GM19023 (cell line): ENCODE results near the gene JAM3.
"Not testable (repeated sequence)": the region's sequence is repeated elsewhere in the genome, so short reads cannot be mapped to it uniquely, and the experiment has no call there.

ENCODE experiments used
- ATAC-seq: cut with Tn5 transposase; IDR thresholded peaks from one replicate; pipeline ENCODE4 v1.9.1; 2021; ENCODE audit warnings: mild to moderate bottlenecking, moderate library complexity; ENCODE audit not compliant: unreplicated experiment

The JAM3 gene

DNA sequence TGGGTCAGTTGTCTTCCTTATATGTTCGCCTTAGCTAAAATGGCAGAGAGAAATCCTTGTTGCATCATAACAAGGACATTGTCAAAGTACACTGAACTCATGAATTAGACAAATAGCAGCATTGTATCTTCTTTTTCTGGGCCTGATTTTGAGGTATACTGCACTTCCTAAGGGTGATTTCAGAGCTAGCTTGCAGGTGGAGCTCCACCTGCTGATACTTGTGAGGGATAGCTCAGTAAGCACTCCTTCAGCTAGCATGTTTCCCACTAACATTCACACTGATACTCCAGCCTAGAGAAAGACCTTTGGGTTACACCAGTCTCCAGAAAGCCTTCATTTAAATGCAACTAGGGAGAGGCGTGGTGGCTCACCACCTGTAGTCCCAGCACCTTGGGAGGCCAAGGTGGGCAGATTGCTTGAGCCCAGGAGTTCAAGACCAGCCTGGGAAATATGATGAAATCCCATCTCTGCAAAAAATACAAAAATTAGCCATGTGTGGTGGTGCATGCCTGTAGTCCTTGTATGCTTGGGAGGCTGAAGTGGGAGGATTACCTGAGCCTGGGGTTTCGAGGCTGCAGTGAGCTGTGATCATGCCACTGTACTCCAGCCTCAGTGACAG is 29.8 kb downstream of the JAM3 start:
- no peak for ATAC-seq

DNA sequence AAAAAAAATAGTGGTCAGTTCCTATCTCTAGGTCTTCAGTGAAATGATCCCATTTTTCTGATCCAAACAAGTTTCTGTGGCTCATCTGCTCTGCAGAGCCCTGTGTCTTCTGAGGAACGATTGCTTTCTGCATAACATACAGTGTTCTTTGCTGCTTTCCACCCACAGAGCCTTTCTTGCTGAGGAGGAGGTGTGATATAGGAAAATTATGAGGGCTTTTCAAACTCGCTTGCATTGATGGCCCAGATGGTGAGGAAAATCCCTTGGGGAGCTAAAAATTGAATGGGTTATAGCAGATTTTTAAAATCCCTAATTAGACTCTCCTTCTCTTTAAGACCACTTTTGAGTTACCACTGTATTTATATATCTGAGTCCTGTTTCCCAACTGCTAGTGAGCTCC is 31.3 kb downstream of the JAM3 start:
- no peak for ATAC-seq

- no peak for ATAC-seq
These were observed 32.4 kb downstream of the JAM3 start for GRCh38 chr11:134101282-134101681.

DNA sequence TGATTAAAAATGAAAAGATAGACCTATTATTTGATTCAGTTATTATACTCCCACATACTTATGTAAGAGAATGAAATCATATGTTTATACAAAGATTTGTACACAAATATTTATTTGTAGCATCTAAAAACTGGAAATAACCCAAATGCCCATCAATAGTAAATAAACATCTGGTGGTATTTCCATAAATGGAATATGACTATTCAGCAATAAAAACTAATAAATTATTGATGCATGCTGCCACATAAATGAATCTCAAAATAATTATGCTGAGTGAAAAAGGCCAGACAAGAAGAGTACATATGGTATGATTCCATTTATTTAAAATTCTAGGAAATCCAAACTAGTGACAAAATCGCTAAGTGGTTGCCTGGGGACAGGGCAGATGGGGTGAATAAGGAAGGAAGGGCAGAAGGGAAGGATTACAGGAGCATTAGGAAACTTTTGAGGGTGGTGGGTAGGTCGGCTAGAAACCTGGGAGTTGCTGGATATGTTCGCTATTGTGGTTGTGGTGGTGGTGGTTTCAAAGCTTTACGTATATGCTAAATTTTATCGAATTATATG is 41.5 kb downstream of the JAM3 start:
- no peak for ATAC-seq

DNA sequence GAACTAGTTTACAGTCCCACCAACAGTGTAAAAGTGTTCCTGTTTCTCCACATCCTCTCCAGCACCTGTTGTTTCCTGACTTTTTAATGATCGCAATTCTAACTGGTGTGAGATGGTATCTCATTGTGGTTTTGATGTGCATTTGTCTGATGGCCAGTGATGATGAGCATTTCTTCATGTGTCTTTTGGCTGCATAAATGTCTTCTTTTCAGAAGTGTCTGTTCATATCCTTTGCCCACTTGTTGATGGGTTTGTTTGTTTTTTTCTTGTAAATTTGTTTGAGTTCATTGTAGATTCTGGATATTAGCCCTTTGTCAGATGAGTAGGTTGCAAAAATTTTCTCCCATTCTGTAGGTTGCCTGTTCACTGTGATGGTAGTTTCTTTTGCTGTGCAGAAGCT is 44.9 kb downstream of the JAM3 start:
- ATAC-seq: not testable (repeated sequence)

GRCh38 chr11:134116210-134116609 is 47.3 kb downstream of the JAM3 start:
- ATAC-seq: no peak

DNA sequence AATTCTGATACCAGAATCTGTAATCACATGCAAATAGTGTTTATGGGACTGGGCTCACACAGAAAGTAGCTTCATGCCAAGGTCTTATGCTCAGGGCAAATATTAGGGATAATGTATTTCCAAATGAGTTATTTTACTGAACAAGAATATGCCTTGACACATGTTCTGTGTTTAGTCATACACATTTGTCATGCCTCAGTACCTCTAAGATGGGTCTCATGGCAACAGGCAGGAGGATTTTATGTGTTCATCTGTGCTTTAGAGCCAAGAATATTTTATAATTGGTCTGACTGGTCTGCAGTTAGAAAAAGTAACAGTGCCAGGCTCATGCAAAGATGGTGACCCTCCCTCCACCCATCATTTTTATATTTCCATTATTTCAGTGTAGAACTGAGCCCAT is 49.1 kb downstream of the JAM3 start:
- no peak for ATAC-seq

DNA sequence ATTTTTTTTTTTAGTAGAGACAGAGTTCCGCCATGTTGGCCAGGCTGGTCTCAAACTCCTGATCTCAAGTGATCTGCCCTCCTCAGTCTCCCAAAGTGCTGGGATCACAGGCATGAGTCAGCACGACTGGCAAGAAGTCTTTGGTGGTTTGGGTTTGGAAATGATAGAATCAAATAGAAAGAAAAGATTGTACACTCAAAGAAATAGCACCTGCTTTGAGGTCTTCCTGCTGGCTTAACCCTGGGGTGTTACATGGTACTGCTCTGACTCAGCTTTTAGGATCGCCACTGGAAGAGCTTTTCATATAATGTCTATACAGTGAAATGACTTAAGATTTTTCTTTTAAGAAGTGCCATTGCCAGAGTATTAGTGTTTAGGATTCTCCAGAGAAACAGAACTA is 50.2 kb downstream of the JAM3 start:
- ATAC-seq: no peak

DNA sequence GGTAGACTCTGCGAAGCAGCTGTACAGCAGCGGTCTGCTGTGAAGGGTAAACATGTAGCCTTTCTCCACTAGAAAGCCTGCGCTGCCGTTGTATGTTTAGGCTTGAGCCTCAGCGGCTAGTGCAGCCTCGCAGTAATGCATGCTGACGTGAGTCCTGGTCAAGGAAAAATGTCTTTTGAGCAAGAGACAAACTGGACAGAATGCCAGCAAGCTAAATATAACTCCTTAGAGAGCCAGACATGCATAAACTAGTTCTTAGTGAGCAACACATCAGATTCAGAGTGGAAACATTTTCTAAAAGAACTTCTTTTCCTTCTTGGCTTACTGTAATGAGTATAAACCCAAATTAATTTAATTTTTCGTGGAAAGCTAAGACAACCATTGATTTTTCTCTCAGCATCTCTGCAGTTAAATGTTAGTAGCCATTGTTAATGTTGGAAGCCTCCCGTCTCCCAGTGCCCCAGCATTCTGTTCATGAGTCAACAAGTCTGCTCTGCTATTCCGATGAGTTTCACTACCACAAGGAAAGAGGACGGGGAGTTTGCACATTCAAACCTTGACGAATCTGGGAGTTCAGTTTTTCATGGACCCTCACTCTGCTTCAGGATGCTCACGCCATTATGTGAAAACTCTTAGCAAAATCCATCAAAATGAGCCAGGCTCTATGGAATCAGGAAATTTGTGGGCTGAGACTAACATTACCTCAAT is 51.4 kb downstream of the JAM3 start:
- ATAC-seq: no peak

DNA sequence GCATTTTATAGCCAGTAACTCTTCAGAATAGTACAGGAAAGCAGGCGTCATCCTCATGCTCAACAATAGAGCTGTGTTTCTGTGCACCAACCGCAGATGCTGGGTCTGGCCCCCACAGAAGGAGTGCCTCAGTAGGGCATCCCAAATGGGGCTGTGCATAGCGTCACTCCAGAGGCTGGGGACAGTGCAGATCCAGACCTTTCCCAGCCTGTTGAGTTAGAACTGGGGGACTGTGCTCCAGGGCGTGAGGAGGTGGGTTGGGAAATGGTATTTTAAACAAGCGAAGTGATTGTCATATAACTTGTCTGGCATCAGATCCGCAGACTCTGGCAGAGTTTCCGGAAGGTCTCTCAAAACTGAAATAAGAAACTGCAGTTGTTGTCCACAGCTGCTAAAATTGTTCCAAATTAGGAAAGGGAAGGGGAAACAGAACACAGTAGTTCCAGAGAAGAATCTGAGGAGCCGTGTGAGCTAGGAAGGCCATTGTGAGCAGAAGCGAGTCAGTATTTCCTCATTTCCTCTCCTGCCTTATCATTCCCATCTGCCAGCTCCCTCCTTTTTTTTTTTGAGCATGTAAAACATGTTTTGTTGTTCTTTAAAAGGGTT is 52.2 kb downstream of the JAM3 start:
- ATAC-seq: no peak

GRCh38 chr11:134124660-134125451 is 56.0 kb downstream of the JAM3 start:
- ATAC-seq: no peak

- no peak for ATAC-seq
These were observed 56.6 kb downstream of the JAM3 start for GRCh38 chr11:134125507-134125906.

DNA sequence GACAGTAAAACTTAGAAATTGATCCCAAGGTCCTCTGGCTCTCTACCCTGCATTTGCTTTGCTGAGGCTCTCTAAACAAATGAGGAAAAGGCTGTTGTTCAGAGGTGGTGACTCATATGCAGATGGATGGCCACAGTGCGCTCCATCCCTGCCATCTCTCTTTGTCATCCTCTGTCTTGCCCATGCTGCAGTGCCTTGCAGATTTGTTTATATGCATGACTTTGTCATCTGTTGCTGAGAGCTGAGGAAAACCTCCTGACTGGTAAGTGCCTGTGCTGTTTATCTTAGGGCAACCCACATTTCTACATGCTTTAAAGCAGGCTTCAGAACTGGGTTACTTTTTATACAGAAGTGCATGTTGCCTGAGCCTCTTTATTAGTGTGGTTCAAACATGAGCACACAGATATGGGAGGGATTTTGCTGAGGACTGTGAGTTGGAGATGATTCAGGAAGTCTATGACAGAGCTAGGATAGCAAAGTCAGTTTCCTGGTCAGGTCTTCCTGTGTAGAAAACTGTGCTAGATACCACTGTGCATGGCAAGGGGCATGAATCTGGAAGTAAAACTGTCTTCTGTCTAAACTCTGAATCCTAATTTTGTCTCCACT is 57.4 kb downstream of the JAM3 start:
- no peak for ATAC-seq

DNA sequence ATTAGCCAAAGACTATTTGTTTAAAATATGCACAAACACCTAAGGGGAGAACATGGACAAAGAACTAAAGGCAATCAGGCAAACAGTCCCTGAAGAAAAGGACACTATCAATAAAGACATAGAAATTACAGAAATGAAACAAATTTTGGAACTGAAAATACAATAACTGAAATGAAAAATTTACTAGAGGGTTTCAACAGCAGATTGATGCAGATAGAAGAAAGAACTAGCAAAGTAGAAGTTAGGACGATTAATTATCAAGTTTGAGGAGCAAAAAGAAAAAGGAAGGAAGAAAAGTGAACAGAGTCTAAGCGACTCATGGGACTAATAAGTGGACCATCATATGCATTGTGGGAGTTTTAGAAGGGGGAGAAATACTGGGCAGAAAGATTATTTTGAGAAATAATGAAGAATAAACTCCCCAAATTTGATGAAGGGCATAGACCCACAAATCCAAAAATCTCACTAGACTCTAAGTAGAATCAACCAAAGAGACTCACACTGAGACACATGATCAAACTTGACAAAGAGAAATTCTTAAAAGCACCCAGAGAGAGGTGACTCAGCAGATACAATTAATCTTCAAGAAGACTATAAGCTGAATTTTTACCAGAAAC is 62.9 kb downstream of the JAM3 start:
- no peak for ATAC-seq

- ATAC-seq: no peak
These were observed 63.9 kb downstream of the JAM3 start for GRCh38 chr11:134132808-134133207.

- ATAC-seq: no peak
These were observed 65.3 kb downstream of the JAM3 start for GRCh38 chr11:134134167-134134566.

DNA sequence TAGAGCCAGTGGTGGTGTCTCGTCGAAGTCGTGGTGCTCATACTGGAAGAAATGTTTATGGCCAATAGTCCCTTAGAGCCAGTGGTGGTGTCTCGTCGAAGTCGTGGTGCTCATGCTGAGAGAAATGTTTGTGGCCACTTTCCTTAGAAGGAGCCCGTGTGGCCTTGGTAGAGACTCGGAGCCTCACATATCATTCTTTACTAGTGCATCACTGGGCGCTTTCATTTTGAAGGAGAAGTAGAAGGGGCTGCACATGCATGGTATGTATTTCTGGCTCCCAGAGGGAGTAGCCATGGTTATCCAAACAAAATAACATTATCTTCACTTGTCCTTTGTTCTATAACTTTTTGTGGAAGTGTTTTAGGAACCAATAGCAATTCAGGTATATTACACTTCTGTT is 69.5 kb downstream of the JAM3 start:
- ATAC-seq: no peak

DNA sequence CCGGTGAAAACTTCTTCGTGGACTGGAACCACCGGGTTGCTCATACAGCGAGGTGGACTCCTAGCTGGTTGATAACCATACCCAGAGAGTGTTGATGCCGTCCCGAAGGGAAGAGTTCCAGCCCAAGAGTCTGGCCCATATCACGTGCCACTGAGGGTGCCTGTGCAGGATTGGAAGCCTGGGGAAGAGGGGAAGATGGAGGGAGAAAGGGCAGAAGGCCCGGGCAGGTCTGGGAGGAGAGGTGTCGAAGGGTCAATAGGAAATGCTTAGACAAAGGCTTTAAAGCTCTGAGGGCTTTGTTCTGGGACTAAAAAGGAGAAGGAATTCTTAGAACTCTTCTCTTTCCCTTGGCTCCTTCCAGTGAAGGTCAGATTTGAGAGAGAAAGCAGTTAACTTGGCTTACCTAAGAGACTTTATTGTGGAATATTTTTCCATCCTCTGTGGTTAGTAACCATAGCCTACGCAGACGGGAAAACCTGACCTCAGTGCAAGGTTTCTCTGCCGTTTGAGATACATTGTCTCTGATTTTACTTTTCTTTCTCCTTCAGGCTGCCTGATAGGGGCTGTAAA is 70.5 kb downstream of the JAM3 start:
- ATAC-seq: no peak

GRCh38 chr11:134139873-134140331 is 71.0 kb downstream of the JAM3 start:
- ATAC-seq: no peak

DNA sequence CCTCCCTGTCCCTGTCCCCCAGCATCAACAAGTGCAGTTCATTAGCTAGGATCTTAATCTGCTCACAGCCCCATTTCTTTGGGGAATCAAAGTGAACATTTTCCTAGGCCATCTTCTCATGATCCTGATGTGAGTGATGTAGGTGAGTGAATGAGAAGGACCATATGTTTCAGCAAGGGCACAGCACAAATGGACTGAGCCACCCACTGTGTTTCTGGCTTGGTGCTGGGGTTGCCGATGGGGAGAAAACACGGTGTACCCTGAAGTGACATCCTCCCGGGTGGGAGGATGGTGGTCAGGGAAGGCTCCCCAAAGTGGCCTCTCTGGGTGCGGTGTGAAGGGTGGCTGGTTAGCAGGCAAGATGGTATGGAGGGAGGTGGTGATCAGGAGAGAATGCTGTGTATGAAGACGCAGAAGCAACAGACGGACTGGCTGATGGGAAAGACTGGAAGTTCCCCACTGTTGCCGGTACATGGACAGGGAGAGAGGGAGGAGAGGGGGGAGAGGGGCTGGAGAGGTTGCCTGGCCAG is 72.2 kb downstream of the JAM3 start:
- no peak for ATAC-seq
